MV-4-11 (cell line): ENCODE measurements around the gene PFKP.

Experiments
- DNase-seq: peaks from one replicate; lab custom pipeline; 2025; lab: John Stamatoyannopoulos, UW

The PFKP gene

DNA sequence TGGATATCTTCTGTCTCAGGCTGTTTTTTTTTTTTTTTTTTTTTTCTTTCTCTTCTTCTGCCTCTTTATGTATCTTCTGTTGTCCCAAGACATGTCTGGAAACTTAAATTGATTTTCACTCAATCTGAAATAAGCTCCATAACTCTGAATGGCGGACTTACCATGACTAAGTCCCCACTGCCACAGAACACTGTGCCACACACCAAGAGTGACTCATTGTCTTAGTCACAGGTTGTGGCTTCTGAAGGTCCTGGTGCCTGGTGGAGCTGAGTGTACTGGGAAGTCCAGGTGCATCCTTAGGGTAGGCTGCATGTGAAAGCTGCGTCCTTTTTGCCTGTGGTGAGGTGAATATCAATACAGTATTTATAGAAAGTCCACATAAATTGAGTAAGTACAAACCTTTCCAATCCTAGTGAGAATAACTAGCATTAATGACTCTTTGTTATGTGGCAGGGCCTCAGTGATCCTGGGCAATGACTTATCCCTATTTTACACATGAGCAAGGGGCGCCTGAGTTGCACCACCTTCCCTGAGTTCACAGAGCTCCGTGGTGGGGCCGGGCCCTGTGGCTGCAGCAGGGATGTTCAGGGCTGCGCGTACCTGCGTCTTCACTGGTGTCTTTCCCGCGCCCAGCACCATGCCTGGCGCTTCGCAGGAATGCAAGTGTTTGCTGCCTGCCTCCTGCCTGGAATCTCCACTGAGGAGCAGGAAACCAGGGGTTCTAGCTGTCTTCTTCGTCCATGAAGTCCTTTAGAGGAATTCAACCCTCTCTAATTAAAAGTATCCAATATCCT, 4.3 kb downstream of the PFKP start:
- peak; percentile 83 for DNase-seq

DNA sequence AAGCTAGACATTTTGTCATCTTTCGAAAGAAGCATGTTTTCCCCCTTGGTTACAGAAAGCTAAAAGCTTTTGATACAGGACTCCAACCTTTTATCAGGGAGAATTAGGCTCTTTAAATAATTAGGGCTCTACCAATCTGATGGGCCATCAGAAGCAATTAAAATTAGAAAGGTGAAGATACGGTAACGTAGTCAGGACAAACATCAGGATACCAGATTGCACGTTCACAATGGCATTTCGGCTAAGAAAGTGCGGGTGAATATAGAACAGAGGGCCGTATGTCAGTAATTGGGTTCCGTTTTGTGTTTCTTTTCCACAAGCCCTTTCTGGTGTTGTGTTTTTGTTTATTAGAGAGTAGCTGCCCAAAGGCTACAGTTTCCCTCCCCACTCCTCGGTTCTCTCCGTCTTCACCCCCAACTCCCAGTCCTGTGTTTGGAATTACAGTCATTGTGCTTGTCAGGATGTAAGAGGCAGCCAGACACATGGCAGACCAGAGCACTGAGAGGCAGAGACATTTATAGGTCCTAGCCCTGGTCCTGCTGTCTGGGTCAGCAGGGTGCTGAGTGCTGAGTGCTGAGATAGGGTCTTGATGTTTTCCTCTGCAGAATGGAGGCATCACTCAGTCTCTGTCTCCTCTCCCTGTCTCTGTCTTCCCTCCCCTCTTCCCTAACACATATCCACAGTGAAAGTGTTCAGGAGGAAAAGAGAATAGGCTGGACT, 5.5 kb downstream of the PFKP start:
- no peak for DNase-seq

DNA sequence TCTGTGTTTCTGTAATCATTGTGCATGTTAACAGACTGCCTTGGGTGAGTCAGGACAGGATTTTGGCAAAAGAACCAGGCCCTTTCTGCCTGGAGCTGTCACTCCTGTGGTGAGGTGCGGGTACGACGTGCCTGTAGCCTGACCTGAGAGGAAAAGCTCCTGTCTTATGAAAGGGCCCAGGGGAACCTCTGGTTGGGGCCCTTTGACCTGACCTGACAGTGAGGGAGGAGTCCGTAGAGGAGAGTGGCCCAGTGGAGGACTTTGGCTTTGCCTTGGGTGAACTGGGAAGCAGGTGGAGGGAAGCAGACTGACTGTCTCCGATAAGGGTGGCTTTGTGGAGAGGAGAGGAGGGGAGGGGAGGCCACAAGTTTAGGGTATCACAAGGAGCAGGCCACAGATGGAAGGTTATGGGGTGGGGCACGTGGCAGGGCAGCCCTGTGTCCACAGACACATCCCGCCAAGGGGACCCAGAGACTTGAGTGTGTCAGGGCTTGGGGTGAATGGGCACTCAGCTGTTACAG, 6.9 kb downstream of the PFKP start:
- DNase-seq = no peak

DNA sequence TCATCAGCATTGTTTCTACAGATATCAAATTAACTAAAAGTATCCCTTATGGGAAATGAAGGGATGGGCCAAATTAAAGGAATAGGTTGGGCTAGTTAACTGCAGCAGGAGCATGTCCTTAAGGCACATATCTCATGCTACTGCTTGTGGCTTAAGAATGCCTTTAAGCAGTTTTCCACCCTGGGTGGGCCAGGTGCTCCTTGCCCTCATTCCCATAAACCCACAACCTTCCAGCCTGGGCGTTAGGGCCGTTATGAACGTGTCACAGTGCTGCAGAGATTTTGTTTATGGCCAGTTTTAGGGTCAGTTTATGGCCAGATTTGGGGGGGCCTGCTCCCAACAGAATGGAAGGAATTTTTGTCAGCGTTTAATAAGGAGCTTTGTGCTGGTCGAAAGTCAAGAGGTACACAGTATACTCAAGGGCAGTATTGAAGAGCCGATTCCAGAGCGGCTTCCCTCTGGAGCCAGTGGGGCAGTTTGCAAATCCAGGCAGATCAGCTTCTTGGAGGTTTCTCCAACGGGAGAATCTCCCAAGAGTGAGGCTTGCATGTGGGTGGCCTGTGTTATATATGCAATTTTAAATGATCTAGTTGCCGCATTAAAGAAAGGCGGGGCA, 7.7 kb downstream of the PFKP start:
- DNase-seq = no peak

DNA sequence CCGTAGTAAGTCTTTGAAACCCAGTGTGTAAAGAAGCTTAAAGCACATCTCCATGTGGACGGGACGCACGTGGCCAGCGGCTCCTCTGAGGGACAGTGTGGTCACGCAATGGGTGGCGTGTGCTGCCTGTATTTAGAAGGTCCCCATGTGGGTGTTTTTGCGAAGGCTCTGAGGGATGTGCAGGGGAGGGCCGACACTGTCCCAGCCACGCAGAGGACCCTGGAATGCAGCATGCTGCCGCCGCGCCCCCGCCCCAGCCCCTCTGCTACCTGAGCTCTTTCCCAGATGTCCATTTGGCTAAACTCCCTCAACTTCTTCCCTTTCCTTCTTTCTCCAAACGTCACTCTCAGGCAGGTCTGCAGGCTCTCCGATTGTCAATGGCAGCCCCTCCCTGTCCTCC, 8.8 kb downstream of the PFKP start:
- no peak for DNase-seq

DNA sequence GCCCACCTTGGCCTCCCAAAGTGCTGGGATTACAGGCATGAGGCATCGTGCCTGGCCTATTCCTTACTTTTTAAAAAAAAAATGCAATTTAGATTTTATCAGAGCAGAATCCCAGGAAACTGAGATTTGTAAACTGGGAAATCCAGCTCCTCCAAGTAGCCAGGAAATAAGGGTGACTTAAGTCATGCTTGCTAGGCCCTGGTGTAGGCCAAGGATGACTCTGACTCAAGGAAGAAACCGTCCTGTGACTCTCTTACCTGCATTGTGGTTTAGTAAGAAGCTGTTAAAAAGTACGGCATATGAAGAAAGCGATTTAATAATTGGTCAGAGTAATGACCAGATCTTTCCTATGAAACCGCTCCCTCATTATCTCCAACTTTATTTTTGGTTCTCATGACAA, 10.2 kb downstream of the PFKP start:
- DNase-seq = no peak

DNA sequence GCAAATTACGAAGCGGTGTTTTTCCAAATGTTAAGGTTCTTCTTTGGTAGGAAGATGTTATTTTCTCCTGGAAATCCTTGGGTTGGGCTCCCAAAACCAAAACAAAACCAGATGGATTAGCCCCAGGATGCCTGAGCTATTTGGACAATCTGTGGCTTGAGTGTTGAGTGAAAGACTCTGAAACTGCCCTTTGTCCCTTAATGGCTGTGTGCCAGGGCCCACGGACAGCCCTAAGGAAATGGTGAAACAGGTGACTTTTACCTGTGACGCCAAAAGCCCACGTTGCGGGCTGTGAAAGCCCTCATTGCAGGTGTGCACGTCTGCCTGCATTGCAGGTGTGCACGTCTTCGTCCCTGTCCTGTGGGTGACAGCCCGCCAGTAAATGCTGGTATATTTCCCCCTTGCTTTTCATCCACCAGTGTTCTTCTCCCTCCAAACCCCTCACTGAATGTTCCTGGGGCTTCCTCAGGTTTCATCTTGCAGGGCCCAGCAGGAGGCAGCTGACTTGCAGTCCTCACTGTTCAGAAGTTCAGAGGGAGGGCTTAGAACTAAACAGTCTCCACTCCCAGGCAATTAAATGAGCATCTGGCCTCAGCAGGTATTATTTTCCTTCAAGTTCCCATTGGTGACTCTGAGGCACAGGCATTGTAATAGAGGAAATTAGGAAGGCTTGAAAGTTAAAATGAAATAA, 10.7 kb downstream of the PFKP start:
- no peak for DNase-seq

DNA sequence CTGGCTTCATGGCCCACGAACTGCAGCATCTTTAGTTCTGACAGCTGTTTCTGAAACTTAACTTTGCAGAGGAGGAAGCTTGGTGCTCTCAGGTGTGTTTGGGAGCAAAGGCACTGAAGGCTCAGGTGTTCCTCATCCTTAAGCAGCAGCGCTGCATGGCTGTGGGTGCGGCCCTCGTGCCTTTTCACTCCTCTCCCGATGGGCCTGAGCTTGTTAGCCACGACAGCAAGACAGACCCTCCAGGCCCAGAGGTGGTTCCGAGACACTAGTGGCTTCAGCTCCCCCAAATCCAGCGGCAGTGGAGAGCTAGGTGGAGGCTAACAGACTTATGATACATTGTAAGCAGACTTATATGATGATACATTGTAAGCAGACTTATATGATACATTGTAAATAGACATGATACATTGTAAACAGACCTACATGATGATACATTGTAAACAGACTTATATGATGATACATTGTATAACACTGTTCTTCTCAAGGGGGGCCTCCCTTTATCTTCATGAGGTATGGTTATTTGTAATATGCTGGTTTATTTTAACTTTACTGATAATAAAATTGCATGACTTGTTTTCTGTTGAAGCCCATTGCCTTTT, 14.1 kb downstream of the PFKP start:
- no peak for DNase-seq

DNA sequence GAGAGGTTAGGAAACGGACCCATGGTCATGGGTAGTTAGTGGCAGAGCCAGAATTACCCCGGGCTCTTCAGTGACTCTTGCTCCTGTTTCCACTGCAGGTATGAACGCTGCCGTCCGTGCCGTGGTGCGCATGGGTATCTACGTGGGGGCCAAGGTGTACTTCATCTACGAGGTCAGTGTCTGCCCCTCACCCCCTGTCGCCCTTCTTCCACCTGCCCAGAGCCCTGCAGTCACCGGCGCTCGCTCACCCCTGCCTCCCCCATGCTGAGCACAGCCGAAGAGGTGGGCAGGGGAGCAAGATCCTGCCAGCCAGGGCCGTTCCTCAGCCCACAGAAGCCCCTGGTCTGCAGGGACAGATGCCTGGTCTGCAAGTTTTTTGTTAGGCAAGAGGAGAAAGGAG, 14.9 kb downstream of the PFKP start:
- no peak for DNase-seq

DNA sequence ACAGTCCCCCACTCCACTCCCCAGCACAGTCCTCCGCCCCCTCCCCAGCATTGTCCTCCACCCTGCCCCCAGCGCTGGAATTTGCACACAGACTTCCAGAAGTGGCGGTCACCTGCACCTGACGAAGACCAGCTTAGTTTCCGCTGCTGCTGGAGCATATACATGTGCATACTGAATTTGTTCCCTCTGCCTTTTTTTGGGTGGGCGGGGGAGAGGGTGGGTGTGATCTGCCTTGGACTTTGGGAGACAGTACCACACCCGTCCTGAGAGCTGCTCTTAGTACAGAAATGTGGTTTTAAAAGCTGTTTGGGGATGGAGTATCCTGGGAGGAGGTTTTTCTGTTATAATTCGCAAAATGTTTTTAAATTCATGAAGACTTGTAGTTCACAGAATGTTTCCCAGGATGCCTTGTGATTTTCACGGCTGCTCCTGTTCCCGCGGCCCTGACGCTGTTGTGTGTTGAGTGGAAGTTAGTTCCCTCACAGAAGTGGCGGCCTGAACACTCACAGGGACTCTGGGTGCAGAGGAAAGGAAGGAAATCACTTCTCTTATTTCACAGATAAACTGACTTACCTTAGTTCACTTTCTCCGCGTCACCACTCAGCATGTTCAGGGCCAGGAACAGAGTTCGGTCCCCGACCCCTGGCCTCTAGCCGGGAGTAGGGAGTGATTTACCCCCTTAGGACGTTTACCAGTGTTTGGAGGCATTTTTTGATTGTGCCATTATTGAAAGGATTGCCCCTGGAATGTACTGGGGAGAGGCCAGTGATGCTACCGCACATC, 18.6 kb downstream of the PFKP start:
- DNase-seq = peak; percentile 8

DNA sequence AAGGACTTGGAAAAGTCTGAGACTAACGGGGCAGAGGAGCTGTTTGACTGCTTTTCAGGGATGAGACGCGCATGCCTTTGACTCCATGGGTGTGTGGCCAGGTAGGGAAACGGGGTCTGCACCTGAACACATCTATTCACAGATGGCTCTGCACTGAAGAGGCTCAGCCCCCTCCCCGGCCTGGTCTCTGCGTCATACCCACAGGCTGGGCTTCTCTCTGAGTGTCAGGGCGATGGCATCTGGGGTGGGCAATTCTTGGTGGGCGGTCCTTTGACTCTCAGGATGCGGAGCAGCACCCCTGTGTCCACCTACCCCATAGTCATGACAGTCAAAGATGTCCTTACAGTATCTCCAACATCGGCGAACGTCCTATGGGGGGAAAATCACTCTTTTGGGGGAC, 23.0 kb downstream of the PFKP start:
- no peak for DNase-seq

DNA sequence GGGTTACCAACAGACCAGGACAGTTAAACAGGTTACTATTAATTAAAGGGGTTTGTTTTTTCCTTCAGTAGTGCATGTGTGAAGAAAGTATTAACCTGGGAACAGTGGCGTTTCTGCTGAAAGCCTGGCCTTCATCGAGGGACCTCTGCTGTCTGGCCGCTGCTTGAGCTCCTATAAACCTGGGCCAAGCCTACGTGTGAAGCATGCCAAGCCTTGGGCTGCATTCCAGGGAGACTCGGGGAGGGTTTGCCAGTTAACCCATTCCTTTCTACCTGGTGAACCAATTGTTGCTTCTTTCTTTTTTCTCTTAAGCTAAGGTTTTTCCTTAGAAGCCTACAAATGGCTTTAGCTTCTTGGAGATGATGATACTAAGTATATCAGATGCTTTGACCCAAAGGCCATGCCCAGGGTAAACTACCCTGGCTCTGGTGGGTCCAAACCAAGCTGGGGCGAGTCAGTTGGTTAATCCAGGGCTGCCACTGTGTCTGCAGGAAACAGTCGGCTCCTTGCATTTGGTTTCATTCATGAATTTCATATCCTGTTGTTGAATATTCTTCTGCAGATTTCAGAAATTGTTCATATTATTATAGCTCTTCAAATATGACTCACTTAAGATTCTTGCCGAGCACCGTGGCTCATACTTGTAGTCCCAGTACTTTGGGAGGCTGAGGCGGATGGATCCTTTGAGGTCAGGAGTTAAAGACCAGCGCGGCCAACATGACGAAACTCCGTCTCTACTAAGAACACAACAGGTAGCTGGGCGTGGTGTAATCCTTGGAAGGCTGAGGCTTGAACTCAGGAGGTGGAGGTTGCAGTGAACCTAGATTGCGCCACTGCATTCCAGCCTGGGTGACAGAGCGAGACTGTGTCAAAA, 23.8 kb downstream of the PFKP start:
- peak; percentile 49 for DNase-seq

DNA sequence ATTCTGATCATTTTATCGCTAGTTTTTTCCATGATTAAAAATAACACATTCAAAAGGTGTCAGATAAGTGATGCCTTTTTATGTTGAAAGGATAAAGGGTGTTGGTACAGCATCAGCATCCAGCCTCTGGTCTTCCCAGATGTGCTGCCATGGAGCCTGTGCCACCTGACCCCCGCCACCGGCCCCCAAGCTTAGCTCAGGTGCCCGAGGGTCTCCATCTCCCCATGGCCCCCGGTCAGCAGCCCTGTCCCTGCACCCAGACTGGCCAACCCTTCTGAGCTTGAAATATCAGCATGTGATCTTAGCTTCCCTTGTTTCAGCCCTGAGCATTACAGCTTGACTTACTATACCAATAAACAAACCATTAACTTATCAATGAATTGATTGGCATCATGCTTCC, 24.6 kb downstream of the PFKP start:
- DNase-seq = no peak

DNA sequence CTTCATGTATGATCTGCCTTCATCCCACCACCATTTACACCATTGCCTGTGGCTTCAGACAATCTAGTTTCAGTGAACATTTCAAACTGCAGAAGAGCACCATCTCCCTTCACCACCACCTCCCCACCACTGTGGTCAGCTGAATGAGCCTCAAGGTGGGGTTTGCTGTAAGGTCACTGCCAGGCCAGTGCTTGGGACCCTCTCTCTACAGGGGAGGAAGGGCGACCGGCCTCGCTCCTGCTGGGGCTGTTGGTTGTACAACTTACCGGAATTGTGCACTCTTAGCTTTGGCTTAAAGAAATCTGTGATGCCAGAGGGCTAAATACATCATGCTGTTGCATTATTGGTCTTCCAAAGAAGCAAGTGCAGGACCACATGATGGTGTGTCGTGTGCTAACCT, 26.6 kb downstream of the PFKP start:
- no peak for DNase-seq

DNA sequence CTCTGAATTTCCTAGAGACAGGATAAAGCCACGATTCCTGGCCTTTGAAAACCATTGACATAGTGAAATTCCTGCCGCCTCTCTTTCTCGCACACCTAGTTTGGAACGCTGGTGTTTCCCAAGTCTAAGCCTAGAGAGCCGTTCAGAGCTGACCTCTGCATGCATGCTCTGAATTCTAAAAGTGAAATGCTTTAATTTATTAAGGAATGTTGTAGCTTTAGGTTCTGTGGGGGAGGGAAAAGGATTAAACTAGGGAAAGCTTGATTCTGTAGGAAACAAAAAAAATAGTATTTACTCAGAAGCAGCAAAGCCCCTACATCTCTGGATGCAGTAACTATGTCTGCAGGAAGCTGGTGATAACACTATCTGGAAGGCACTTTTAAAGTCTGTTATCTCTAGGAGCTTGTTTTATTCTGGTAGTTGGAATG, 27.3 kb downstream of the PFKP start:
- DNase-seq = no peak

DNA sequence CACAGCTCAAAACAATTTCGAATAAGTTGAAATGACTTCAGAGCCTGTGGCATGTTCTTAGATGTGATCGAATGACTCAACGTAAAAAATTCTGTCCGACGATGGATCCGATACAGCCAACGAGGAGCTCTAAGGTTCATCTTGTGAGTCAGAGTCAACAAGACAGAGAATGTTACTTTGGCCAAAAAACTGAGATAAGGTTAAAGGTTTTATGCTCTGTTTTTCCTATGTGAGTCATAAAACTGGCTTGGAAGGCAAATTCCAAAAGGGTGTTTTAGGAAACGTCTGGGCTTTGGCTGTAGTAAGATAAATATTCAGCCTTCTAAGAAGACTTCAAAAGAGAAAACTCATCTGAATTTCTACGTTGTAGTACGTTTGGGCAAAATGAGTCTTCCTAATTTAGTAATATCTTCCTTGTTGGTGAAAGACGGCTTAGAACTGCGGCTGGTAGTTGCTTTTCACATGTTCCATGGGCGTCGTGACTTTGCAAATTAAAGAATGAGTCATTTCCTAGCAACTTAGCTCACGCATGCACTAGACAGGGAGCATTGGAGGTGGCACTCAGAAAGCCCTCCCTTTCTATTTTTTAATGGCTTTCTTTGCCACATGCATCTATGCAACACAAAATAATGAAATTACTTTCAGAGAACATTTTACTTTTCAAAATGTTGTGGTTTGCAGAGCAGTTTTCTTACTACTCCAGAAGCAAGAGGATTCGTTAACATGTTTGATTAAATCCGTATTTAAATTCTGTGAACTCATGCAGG, 28.2 kb downstream of the PFKP start:
- DNase-seq = peak; percentile 89

DNA sequence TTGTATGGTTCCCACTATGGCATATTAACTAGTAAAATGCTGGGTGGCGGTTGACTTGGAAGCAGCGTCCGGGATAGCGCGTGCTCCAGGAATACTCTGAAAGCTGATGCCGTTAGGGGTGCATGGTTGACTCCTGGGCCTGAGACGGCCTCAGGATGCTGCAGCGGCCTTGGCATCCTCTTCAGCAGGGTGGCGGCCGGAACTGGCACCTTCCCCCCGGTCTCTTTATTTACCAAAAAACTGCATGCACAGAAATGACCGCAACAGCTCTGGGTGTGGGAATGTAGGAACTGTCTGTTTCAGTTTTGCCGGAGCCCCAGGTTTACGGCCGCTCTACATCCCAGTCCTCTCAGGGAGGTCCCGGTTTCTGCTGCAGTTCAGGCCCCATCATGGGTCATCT, 28.8 kb downstream of the PFKP start:
- DNase-seq = no peak

DNA sequence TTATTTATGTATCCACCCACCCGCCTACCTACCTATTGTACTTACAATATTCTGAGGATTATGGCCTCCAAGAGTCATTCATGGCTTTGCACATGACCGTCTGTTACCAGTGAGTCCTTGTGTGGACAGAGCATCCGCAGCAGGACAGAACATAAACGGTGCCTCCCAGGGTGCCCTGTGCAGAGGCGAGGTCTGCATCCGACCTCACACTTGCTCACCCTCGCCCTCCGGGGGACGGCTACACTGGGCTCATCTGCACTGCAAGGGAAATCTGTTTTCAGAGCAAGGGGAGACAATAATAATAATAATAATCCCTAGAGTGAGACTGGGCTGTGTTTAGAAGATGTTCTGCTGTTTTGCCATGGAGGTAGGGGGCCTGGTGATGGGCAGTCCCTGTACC, 29.8 kb downstream of the PFKP start:
- no peak for DNase-seq

DNA sequence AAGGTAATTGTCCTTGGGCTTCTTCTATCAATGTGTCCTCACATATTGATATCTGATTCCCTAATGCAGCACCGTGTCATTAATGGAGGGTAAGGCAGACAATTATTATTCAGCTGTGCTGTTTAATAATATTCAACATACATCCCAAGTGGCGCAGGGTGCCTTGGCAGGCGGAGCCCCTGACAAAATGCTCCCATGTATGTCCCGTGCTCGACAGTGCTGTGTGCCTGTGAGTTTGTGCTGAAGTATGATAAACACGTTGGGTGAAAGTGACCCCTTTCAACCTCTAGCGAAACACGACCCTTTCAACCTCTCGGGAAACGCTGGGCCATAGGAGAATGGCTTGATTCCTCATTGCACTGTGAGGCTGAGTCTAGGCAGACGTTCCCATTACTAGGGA, 31.3 kb downstream of the PFKP start:
- DNase-seq = no peak
